Pons (tissue), 1 donor: ENCODE results near the gene ATP1A3.
A peak's percentile ranks its signal among the peaks of the same experiment; 100 is the strongest.

Experiments used
- DNase-seq: peaks from one replicate; pipeline ENCODE4 v3.0.0-alpha.2; 2016; ENCODE audit warnings: low spot score

The ATP1A3 gene

DNA sequence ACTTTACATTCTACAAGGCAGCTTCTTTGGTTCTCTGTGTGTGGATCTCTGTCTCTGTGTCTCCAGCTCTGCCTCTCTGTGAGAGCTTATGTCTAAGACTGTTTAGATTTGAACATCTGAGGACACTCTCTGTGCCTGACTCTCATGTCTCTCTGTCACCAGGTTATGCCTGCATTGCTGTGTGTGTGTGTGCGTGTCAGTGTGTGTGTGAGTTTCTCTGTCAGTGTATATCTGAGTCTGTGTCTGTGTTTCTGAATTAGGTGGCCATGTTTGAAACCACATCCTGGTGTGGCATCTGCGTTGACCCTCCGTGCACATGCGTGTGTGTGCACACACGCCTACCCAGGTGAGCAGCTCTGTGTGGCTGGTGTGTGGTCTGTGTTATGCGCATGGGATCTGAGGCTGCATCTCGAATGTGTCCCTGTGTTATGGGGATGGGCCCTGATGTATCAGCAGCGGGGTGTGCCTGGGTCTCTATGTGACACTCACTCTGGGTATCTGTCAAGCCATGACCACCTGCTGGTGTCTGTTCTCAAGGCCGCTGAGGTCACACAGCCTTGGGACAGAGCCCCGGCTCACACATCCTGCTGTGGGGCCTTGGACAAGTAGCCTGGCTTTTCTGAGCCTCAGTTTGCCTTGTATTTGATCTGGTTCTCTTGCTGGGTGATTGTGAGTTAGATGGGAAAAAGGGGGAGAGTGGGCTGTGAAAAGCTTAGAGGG, 6.7 kb downstream of the ATP1A3 start:
- no peak for DNase-seq

DNA sequence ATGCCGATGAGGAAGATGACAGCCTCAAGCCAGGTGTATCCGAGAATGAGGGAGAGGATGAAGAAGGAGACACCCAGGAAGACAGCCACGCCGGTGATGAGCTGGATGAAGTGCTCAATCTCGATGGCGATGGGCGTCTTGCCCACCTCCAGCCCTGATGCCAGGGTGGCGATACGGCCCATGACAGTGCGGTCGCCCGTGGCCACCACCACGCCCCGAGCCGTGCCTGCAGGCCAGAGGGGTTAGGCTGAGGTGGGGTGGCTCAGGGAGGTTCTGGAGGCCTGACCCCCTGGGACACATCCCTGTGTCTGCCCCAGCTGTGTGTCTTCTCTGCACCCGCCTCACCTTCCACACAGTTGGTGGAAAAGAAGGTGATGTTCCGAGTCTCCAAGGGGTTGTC, 9.1 kb downstream of the ATP1A3 start:
- no peak for DNase-seq

DNA sequence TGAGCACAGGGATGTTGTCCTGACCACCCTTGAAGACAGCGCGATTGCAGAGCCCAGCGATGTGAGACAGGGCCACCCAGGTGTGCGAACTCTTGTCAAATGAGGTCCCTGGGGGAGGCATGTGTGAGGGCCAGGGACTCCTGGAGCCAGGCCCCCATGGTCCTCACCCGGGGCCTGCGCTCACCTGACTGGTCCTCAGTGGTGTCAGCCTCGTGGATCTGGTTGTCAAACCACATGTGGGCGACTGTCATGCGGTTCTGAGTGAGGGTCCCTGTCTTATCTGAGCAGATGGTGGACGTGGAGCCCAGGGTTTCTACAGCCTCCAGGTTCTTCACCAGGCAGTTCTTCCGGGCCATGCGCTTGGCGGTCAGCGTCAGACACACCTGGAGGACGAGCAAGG, 12.3 kb downstream of the ATP1A3 start:
- DNase-seq: no peak

DNA sequence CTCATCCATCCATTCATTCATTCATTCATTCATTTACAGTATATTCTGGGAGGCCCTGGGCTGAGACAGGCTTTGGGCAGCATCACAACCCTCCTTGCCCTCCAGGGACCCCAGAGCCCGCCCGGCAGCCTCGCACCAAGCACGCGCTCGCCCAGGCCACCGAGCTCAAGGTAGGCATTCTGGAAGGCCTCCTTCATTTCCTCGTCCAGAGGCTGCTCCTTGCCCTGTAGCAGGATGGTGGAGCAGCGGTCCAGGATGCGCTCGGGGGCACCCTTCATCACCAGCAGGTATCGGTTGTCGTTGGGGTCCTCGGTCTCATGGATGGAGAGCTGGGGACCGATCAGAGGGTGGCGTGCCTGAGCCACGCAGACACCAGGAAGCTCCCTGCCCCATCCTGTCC, 15.6 kb downstream of the ATP1A3 start:
- DNase-seq: no peak

DNA sequence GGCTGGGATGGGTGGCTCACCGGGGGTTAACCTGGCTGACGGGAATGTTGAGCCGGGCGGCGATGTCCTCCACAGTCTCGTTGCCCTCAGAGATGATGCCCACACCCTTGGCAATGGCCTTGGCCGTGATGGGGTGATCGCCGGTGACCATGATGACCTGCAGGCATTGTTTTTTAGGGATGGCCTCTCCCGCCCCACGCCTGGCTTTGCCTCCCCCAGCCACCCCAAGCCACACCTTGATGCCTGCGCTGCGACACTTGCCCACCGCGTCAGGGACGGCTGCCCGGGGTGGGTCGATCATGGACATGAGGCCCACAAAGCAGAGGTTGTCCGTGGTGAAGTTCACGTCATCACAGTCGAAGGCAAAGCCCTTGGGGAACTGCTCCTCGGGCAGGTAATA, 16.1 kb downstream of the ATP1A3 start:
- no peak for DNase-seq

DNA sequence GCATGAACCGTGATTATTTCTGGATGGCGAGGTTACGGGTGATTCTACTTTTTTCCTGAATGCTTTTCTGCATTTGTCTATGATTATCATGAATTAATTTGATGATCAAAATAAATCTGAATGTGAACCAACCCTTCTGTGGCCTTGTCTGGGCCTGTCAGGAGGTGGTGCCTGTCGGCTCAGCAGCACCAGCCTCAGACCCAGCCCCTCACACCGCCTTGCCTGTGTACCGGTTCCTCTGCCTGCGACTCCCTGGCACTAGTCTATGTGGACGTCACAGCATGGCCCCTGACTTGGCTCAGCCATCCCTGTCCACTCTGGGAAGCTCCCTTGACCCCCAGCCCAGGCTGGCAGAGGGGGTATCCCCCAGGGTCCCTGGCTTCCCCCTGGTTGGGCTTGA, 19.4 kb downstream of the ATP1A3 start:
- no peak for DNase-seq

DNA sequence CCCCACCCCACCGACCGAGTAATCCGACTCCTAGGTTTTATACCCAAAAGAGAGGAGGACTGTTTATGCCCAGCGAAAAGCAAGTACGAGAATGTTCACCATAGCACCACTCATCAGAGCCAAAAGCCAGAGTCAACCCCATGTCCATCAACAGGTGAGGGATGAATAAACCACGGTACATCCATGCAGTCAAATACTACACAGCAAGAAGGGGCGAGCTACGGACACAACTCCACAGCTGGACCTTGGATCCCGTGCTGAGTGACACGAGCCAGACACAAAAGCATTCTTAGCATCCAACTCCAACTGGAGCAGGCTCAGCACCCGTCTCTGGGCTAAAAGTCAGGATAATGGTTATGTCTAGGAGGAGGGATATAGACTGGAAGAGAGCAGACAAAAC, 22.7 kb downstream of the ATP1A3 start:
- DNase-seq: no peak

DNA sequence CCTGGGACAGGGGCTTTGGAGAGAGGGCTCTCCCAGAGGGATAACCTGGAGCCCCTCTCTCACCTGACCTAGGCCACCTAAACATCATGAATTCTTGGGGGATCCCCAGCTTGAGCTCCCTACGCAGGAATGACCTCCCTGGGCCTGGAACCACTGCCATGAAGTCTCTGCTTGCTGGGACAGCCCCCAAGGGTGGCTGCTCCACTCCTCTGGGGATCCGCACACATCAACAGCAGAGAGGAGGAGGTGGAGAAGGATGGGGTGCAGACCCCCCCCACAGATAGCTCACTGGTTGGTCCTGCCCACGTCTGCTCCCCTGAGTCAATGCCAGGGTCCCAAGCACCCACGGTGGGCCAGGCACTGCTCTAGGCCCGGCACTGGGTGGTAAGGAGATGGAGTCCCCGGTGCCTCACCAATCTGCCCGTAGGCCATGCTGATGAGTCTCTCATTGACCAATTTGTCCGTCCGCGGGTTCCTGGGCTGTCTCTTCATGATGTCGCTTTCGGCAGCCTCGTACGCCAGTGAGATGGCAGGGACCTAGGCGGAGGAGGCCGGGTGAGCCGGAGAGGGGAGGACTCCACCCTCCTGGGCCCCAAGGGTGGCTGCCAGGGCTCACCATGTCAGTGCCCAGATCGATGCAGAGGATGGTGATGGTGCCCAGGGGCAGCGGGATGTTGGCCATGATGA, 24.1 kb downstream of the ATP1A3 start:
- no peak for DNase-seq

DNA sequence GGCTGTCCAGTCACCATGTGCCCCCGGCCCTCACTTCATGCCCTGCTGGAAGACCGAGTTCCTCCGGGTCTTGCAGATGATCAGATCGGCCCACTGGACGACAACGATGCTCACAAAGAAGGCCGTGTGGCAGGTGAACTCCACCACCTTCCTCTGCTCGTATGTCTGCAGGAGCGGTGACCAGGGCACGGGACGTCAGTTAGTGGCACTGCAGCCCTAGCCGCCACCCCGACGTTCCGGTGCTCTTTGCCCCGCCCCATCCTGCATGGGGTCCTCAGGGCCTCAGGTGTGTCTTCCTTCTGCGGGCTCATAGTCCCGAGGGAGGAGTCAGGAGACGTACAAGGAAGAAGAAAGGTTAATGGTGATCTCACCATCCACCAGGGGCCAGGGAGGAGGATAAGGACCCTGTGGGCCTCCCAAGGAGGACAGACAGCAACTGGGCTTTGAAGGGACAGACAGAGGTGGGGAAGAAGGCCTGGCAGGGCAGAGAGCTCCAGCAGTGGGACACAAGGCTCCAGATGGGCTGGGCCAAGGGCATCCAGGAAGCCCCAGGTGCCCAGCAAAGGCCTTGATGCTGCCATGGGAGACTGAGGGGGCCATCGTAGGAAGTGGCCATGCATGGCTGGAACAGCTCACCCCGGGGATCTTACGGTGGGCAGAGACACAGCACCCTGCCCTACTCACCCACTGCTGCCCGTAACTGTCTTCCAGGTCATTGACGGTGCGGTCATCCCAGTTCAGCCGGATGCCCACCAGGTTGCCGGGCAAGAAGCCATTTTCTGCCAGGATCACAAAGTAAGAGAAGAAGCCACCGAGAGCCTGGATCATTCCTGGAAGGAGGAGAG, 25.1 kb downstream of the ATP1A3 start:
- DNase-seq: no peak

DNA sequence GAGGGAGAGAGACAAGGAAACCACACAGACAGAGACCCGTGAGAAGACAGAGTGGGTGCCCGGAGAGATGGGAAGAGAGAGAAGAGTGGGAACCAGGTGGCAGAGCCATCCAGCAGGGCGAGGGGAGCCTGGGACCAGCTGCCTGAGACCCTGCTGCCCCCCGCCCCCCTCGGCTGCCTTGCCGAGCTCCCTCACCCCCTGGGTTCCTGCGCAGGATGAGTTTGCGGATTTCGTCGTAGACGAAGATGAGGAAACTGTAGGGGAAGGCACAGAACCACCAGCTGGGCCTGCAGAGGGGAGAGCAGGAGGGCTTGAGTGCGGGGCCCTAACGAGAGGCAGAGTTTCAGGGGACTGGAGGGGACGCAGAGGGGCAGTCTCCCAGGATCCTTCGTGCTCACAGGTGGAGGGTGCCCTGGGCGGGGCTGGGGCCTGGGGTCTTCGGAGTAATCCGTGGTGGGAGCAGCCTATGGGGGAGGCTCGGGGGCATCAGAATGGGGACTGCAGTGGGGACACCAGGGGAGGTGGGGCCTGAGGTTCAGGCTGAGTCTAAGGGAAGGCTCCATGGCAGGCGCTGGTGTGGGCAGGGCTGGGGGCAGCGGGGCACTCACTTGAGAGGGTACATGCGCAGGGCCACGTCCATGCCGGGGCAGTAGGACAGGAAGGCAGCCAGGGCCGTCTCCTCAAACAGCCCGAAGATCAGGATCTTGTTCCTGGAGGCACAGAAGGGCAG, 26.8 kb downstream of the ATP1A3 start:
- no peak for DNase-seq

DNA sequence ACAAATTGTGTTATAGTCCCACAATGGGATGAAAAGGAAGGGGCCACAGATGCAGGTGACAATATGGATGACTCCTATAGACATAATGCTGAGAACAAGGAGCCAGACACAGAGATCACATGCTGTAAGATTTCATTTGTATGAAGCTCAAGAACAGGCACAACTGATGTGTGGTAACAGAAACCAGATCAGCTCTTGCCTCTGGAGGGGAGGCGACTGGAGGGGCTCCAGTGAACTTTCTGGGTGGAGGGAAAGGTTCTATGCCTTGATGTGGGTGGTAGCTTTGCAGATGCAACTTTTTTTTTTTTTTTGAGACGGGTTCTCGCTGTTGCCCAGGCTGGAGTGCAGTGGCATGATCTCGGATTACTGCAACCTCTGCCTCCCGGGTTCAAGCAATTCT, 28.9 kb downstream of the ATP1A3 start:
- DNase-seq: no peak

DNA sequence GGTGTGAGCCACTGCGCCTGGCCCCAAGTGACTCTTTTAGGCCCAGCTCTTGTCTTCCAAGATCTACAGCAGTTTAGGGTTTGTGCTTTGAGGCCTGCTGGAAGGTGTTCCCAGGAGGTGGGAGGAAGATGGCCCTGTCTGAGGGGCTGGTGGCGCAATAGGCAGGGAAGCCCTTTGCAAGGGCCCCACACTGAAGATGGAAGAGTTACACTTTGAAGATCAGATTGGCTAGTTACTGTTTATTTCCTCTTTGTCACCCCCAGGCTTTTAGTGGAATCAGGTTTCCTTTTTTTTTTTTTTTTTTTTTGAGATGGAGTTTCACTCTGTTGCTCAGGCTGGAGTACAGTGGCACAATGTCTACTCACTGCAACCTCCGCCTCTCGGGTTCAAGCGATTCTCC, 33.1 kb downstream of the ATP1A3 start:
- DNase-seq: no peak

DNA sequence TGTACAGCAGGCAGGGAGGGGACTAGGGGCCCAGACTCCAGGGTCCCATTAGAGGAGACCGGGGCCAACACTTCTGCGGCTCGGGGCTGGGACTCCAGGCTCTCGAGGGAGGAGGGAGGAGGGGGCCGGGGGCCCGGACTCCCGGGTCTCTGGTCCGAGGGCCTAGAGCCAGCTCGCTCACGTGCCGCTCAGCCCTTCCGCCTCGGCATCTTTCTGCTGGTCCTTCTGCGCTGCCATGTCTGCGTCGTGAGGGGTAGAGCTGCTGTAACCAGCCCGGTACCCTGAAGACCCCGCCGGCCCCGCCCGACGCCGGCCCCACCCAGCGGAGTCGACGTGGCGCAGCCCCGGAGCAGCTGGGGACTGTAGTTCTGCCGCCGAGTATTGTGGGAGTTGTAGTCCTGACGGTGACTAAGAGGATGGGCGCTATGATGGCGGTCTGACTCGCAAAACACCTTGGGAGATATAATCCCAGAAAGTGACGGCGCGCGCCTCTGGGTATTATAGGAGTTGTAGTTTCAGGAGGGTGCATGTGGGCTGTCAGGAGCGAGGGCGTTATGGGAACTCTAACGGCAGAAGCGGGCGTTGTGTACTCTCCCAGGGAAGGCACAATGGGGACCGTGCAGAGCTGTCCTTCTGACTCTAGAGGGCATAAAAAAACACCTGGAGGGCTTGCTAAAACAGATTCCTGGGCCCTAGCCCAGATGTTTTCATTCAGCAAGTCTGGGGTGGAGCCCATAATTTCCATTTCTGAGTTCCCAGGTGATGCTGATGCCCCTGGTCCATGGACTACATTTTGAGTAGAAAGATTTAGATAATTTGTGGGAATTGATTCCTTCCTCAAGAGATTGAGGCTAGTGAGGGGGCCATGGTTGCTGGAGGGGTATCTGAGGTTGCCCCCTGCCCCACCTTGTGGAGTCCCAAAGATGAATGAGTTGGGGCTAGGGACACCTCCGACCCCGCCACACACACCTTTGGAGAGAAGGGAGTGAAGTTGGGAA, 34.7 kb downstream of the ATP1A3 start, which contains the start of gene RABAC1:
Gene RABAC1 (minus strand): TSS at position 266 of the 998 bp plus-strand sequence. CDS start 29 bp downstream, at position 237.
- DNase-seq: peak; percentile 91

DNA sequence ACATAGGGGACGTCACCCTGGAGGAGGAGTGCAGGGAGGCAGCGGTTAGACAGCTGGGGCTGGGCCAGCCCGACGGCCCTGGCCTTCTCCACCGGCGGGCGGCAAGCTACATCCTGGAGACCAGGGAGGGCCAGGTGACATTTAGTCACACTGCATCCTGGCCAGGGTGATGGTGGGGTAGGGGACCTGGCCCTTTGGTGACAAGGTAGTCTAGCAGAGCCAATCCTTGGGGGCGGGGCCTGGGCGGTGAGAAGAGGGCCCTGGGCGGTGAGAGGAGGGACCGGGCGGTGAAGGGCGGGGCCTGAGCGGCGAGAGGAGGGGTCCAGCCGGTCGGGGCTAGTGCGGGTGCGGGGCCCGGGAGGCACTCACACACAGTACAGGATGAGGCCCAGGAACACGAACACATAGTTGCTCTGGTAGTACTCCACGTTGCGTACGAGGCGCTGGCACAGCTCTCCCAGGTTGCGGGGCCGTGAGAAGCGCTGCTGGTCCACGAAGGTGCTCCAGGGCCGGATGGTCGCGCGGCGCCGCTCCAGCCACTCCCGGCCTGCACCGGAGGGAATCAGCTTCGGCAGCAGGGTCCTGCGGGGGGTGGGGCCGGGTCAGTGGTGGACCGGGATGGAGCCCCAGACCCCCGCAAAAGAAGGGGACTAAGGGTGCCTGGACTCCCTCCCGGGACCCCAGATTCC, 35.5 kb downstream of the ATP1A3 start:
- peak; percentile 29 for DNase-seq

DNA sequence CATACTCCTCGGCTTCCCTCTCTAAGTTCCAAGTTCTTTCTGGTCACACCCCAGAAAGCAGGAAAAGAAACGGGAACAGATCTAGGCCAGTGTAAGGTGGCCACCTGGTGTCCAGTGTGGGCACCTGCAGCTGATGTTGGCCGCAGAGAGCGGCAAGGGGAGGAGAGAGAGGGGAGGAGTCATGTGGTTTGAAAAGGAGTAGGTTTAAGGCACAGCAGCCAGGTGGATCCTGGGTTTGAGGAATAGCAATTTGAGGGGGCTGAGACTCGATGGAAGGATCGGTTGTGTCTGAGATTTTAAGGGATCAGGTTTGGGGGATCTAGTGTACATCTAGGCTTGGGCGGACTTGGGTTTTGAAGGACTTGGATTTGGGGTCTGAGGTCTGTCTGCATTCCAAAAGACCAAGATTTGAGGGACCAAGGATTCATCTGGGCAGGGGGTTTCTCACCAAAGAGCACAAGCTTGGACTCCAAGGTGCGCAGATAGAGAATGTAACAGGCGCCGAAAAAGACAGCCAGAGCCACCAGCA, 36.1 kb downstream of the ATP1A3 start:
- peak; percentile 75 for DNase-seq

DNA sequence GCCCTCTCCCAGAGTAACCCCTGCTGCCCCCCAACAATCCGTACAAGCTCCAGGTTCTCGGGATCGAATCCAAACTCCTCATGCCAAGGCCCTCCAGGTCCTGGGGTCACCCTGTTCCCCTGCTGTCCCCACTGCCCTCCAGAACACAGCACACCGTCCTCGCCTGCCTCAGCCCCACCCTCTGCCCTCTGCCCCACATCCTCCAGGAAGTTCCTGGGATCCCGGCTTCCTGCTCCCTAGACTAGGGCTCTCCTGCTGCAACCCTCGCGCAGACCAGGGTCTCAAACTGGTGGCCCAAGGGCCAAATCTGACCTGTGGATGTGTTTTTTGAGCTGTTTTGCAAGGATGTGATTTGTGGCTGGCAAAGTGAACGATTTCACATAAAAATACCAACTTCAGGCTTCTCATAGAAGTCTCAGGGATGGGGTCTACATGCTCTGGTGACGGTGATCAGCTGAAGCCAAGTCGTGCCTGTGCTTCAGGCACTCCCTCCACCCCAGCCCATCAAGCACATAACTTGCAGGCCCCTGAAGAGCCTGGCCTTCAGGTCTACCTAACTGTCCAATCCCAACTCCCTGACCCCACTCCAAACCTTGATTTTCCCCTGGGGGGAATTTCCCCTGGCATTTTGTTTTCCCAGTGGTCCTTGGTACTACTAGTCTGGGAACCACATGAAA, 36.7 kb downstream of the ATP1A3 start:
- DNase-seq: no peak

DNA sequence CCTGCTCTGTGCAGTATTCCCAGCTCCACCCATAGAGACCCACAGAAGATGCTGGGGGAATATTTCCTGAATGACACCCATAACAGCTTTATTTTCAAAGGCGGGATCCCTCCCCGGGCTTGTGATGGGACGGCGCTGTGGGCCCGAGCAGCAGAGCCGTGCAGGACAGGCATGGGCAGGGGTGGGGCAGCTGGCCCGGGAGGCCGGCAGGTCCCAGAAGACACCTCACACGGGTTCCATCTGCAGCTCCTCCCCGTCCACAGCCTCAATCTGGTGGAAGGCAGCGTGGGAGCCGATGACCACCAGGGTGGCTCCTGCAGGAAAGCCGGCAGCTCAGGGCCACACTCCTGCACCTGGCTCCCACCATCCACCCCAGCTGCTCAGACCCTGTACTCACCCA, 37.4 kb downstream of the ATP1A3 start:
- no peak for DNase-seq

DNA sequence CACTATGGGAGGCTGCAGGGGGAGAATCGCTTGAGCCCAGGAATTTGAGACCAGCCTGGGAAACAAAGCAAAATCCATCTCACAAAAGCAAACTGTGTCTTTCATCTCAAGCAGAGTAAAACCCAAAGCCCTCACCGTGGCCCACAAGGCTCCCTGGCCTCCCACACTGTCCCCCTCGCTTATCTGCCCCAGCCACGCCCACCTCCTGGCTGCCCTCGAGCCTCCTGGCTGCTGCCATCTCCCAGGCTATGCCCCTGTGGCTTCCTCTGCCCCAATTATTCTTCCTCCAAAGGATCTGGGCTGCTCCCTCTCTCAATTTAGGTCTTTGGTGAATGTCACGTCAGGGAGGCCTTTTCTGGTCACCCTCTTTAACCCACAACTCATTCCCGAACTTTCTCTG, 38.5 kb downstream of the ATP1A3 start:
- DNase-seq: no peak

DNA sequence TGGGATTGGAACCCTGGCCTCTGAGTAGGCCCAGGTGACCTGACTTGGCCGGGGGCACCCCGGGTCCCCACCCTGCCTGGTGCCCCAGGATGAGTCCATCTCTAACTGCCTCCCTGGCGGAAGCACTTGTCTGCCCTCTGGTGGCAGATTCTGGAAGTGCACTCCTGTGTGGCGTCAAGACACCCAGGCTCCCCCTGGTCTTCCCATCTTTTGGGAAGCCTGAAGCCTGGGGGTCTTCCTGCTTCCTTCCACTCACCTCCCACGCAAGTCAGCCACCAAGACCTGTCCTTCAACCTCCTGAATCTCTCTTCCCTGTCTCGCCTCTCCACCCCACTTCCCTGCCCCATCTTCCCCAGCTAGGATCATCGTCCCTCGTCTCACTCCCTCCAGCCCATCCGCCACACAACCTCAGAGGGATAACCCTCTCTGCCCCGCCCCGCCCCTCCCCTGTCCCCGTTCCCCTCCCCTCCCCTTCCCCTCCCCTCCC, 42.3 kb downstream of the ATP1A3 start:
- peak; percentile 72 for DNase-seq
